ENCODE results near the gene CERS6. TPM values are rescaled to one million over a fixed set of nuclear protein-coding genes. Genes with fewer than 3 reads are reported as not detected.
A peak's percentile ranks its signal among the peaks of the same experiment; 100 is the strongest.

CERS6 gene
- total and polyA plus RNA-seq, 2 experiments from 2014 or later = 40.9 to 99.1 TPM

GRCh38 chr2:168433527-168433926 is 22.5 kb upstream of the CERS6 start:
- peaks cover 9% of the 10 kb centered on the region for H3K4me1 ChIP-seq (ENCODE audit: insufficient read depth)
- H3K4me3 ChIP-seq = no peak overlapping the region
- no peak for DNase-seq (ENCODE audit: low spot score)
- 73% methylated on average over 2 of the region's 2 CpGs for WGBS (ENCODE audit: low lambda C conversion rate, missing lambda C conversion rate)
- H2AFZ ChIP-seq = no peak overlapping the region
- H3K27ac ChIP-seq = no peak overlapping the region
- H4K20me1 ChIP-seq (ENCODE audit: insufficient read depth, poor library complexity, severe bottlenecking) = no peaks in the 10 kb centered on the region
- no peaks in the 10 kb centered on the region for H3K27me3 ChIP-seq
- no peak for TF ChIP-seq EZH2 (IDR thresholded peaks at IDR 0.05; ENCODE audit: borderline replicate concordance)
- no peak for TF ChIP-seq EZH2phosphoT487 (IDR thresholded peaks at IDR 0.05; ENCODE audit: low read depth, severe bottlenecking, unreplicated experiment)
- TF ChIP-seq, protein P1, sequence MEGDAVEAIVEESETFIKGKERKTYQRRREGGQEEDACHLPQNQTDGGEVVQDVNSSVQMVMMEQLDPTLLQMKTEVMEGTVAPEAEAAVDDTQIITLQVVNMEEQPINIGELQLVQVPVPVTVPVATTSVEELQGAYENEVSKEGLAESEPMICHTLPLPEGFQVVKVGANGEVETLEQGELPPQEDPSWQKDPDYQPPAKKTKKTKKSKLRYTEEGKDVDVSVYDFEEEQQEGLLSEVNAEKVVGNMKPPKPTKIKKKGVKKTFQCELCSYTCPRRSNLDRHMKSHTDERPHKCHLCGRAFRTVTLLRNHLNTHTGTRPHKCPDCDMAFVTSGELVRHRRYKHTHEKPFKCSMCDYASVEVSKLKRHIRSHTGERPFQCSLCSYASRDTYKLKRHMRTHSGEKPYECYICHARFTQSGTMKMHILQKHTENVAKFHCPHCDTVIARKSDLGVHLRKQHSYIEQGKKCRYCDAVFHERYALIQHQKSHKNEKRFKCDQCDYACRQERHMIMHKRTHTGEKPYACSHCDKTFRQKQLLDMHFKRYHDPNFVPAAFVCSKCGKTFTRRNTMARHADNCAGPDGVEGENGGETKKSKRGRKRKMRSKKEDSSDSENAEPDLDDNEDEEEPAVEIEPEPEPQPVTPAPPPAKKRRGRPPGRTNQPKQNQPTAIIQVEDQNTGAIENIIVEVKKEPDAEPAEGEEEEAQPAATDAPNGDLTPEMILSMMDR (IDR thresholded peaks at IDR 0.05; ENCODE audit: poor library complexity) = no peak
- H3K9me3 ChIP-seq (ENCODE audit: low read depth) = no peaks in the 10 kb centered on the region
- no peaks in the 10 kb centered on the region for H3K9me2 ChIP-seq (replicated peaks; ENCODE audit: insufficient read depth)
- no peaks in the 10 kb centered on the region for H3K79me2 ChIP-seq
- no peaks in the 10 kb centered on the region for H3K36me3 ChIP-seq (replicated peaks; ENCODE audit: insufficient read depth, low read depth)
- no peak overlapping the region for H3K4me2 ChIP-seq

GRCh38 chr2:168434146-168434545 is 21.9 kb upstream of the CERS6 start:
- Histone ChIP-seq H3K9me3 (ENCODE audit: low read depth) (no peaks in the 10 kb centered on the region), H3K4me2 (no peak overlapping the region), H3K9me2 (replicated peaks; ENCODE audit: insufficient read depth) (no peaks in the 10 kb centered on the region), H4K20me1 (ENCODE audit: insufficient read depth, poor library complexity, severe bottlenecking) (no peaks in the 10 kb centered on the region), H3K27ac (no peak overlapping the region), H3K36me3 (replicated peaks; ENCODE audit: insufficient read depth, low read depth) (no peaks in the 10 kb centered on the region), H3K4me1 (ENCODE audit: insufficient read depth) (peaks cover 9% of the 10 kb centered on the region), H2AFZ (no peak overlapping the region), H3K4me3 (no peak overlapping the region), H3K79me2 (no peaks in the 10 kb centered on the region), H3K27me3 (no peaks in the 10 kb centered on the region)
- whole genome bisulfite sequencing (ENCODE audit: low lambda C conversion rate, missing lambda C conversion rate) = 49% methylated on average over 2 of the region's 2 CpGs
- DNase-seq (ENCODE audit: low spot score) = peak; percentile 48
- TF ChIP-seq EZH2phosphoT487 (IDR thresholded peaks at IDR 0.05; ENCODE audit: low read depth, severe bottlenecking, unreplicated experiment) (no peak), EZH2 (IDR thresholded peaks at IDR 0.05; ENCODE audit: borderline replicate concordance) (no peak)
- TF ChIP-seq, protein P1 (IDR thresholded peaks at IDR 0.05; ENCODE audit: poor library complexity) = no peak

DNA sequence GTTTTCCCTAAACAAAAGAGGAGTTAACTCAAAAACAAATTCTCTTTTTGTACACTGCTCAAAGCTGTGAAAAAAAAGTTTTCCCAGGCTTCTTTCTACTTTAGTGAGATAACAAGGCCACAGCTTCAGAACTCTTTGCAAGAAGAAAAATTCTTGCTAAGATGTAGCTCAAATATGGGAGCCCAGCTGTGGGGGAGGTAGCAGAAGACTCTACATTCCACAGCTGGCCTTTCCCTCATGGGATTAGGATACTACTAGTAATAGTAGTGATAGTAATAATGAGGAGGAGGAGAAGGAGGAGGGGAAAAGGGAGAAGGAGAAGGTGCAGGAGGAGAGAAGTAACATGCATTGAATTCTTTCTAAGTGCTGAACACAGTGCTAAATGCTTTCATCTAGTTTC is 19.2 kb upstream of the CERS6 start:
- Histone ChIP-seq H3K4me3 (no peak overlapping the region), H3K9me3 (ENCODE audit: low read depth) (no peaks in the 10 kb centered on the region), H3K27ac (no peak overlapping the region), H2AFZ (no peak overlapping the region), H4K20me1 (ENCODE audit: insufficient read depth, poor library complexity, severe bottlenecking) (no peaks in the 10 kb centered on the region), H3K36me3 (replicated peaks; ENCODE audit: insufficient read depth, low read depth) (no peaks in the 10 kb centered on the region), H3K9me2 (replicated peaks; ENCODE audit: insufficient read depth) (no peaks in the 10 kb centered on the region), H3K4me2 (no peak overlapping the region), H3K4me1 (ENCODE audit: insufficient read depth) (peaks cover 9% of the 10 kb centered on the region), H3K79me2 (no peaks in the 10 kb centered on the region), H3K27me3 (no peaks in the 10 kb centered on the region)
- TF ChIP-seq EZH2phosphoT487 (IDR thresholded peaks at IDR 0.05; ENCODE audit: low read depth, severe bottlenecking, unreplicated experiment) (no peak), EZH2 (IDR thresholded peaks at IDR 0.05; ENCODE audit: borderline replicate concordance) (no peak)
- TF ChIP-seq, protein P1 (IDR thresholded peaks at IDR 0.05; ENCODE audit: poor library complexity) = no peak
- no peak for DNase-seq (ENCODE audit: low spot score)

DNA sequence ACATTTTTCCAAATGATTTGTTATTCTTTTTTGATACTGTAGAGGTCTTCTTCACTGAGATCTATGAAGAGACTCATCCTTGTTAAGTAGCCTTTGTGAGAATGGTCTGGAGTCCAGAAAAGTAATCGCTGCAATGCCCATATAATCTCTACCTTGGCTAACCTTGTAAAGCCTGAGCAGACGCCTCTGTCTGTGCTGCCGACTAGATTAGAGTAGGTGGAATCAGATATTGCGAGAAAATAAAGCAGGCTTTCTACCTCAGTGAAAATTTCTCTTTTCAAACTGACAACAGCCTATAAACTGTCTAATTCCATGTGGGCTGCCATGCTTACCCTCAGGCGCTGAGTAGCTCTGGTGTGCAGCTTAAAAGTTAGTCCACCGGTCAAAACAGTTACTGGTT is 17.5 kb upstream of the CERS6 start:
- DNase-seq (ENCODE audit: low spot score) = no peak
- no peaks in the 10 kb centered on the region for H3K9me3 ChIP-seq (ENCODE audit: low read depth)
- H4K20me1 ChIP-seq (ENCODE audit: insufficient read depth, poor library complexity, severe bottlenecking) = no peaks in the 10 kb centered on the region
- H2AFZ ChIP-seq = no peak overlapping the region
- H3K4me3 ChIP-seq = no peak overlapping the region
- no peak overlapping the region for H3K4me2 ChIP-seq
- H3K79me2 ChIP-seq = no peaks in the 10 kb centered on the region
- no peak overlapping the region for H3K27ac ChIP-seq
- H3K36me3 ChIP-seq (replicated peaks; ENCODE audit: insufficient read depth, low read depth) = no peaks in the 10 kb centered on the region
- TF ChIP-seq, protein P1 (IDR thresholded peaks at IDR 0.05; ENCODE audit: poor library complexity) = no peak
- no peak for TF ChIP-seq EZH2 (IDR thresholded peaks at IDR 0.05; ENCODE audit: borderline replicate concordance)
- TF ChIP-seq EZH2phosphoT487 (IDR thresholded peaks at IDR 0.05; ENCODE audit: low read depth, severe bottlenecking, unreplicated experiment) = no peak
- H3K27me3 ChIP-seq = no peaks in the 10 kb centered on the region
- H3K9me2 ChIP-seq (replicated peaks; ENCODE audit: insufficient read depth) = no peaks in the 10 kb centered on the region
- peaks cover 9% of the 10 kb centered on the region for H3K4me1 ChIP-seq (ENCODE audit: insufficient read depth)
- 70% methylated on average over 6 of the region's 6 CpGs for WGBS (ENCODE audit: low lambda C conversion rate, missing lambda C conversion rate)
